Osteoblast (primary cell): ENCODE data around the gene CNPPD1. TPM values are rescaled to one million over a fixed set of nuclear protein-coding genes. Genes with fewer than 3 reads are reported as not detected.
A peak's percentile ranks its signal among the peaks of the same experiment; 100 is the strongest.

Experiments
- DNase-seq: peaks from one replicate; pipeline ENCODE4 v3.0.0; 2011; ENCODE audit warnings: low spot score, mixed read lengths; ENCODE audit not compliant: insufficient read length; ENCODE audit errors: missing footprints
- H2AFZ ChIP-seq: 2 replicates; pipeline ENCODE4 v1.6.0; 2011; ENCODE audit warnings: mild to moderate bottlenecking, low read length
- H3K27ac ChIP-seq: 2 replicates; pipeline ENCODE4 v1.5.1; 2011; ENCODE audit warnings: mild to moderate bottlenecking, low read depth, low read length, moderate library complexity
- H3K27me3 ChIP-seq: 2 replicates; pipeline ENCODE4 v1.6.0; 2012; ENCODE audit warnings: mild to moderate bottlenecking, control low read depth, inconsistent platforms, low read length, moderate library complexity; ENCODE audit not compliant: insufficient read depth
- H3K36me3 ChIP-seq: 2 replicates; pipeline ENCODE4 v1.5.1; 2011; ENCODE audit warnings: mild to moderate bottlenecking, low read length, control low read depth, moderate library complexity; ENCODE audit not compliant: insufficient read depth
- H3K4me1 ChIP-seq: 2 replicates; pipeline ENCODE4 v1.5.1; 2011; ENCODE audit warnings: mild to moderate bottlenecking, low read length, control low read depth, moderate library complexity; ENCODE audit not compliant: insufficient read depth
- H3K4me2 ChIP-seq: 2 replicates; pipeline ENCODE4 v1.6.0; 2011; ENCODE audit warnings: mild to moderate bottlenecking, low read length; ENCODE audit not compliant: insufficient read depth
- H3K4me3 ChIP-seq: fragments of 200-600 bp; sonication (generic); 3 replicates; pipeline ENCODE4 v1.5.1; 2012; ENCODE audit warnings: mild to moderate bottlenecking, low read length, inconsistent platforms; ENCODE audit not compliant: insufficient read depth
- H3K79me2 ChIP-seq: 2 replicates; pipeline ENCODE4 v1.6.0; 2012; ENCODE audit warnings: mild to moderate bottlenecking, low read length, control low read depth, inconsistent platforms; ENCODE audit not compliant: insufficient read depth
- H3K9me3 ChIP-seq: 2 replicates; pipeline ENCODE4 v1.5.1; 2011; ENCODE audit warnings: low read depth, low read length, control low read depth
- H4K20me1 ChIP-seq: 2 replicates; pipeline ENCODE4 v1.6.0; 2012; ENCODE audit warnings: mild to moderate bottlenecking, low read length, control low read depth; ENCODE audit not compliant: insufficient read depth
- CTCF ChIP-seq: IDR thresholded peaks from 2 replicates; pipeline ENCODE4 v1.5.1; 2011; ENCODE audit warnings: mild to moderate bottlenecking, low read depth, low read length, moderate library complexity; ENCODE audit errors: extremely low read depth
- total RNA-seq: library from RNA; depleted of rRNA; stranded (reverse); fragments of >200 nt; gene quantifications from 2 replicates; pipeline ENCODE4 v1.2.3, GENCODE V29; 2012

CNPPD1 gene
- total RNA-seq, 1 donor: 26.1 TPM

- Histone ChIP-seq H4K20me1 (no peaks in the 10 kb centered on the region), H3K9me3 (no peaks in the 10 kb centered on the region), H3K27me3 (no peaks in the 10 kb centered on the region), H3K27ac (no peak overlapping the region), H3K36me3 (peaks cover 8% of the 10 kb centered on the region), H3K4me2 (no peak overlapping the region), H2AFZ (no peak overlapping the region), H3K4me3 (no peak overlapping the region), H3K79me2 (no peaks in the 10 kb centered on the region), H3K4me1 (peaks cover 6% of the 10 kb centered on the region)
- no peak for DNase-seq
- TF ChIP-seq CTCF: no peak
Measured at GRCh38 chr2:219167997-219168396, 8.7 kb downstream of the CNPPD1 start.

GRCh38 chr2:219165058-219165911, 11.4 kb downstream of the CNPPD1 start:
- Histone ChIP-seq H3K36me3 (no peaks in the 10 kb centered on the region), H3K27me3 (no peaks in the 10 kb centered on the region), H3K9me3 (no peaks in the 10 kb centered on the region), H3K4me1 (peaks cover 6% of the 10 kb centered on the region), H3K27ac (no peak overlapping the region), H2AFZ (no peak overlapping the region), H3K79me2 (no peaks in the 10 kb centered on the region), H3K4me3 (no peak overlapping the region), H4K20me1 (no peaks in the 10 kb centered on the region), H3K4me2 (no peak overlapping the region)
- DNase-seq: no peak
- TF ChIP-seq CTCF: no peak

GRCh38 chr2:219163156-219163555, 13.6 kb downstream of the CNPPD1 start:
- no peak for DNase-seq
- Histone ChIP-seq H3K4me3 (no peak overlapping the region), H3K4me1 (peaks cover 21% of the 10 kb centered on the region), H4K20me1 (peaks cover 3% of the 10 kb centered on the region), H2AFZ (no peak overlapping the region), H3K27me3 (no peaks in the 10 kb centered on the region), H3K27ac (no peak overlapping the region), H3K79me2 (no peaks in the 10 kb centered on the region), H3K9me3 (no peaks in the 10 kb centered on the region), H3K36me3 (no peaks in the 10 kb centered on the region), H3K4me2 (no peak overlapping the region)
- TF ChIP-seq CTCF: no peak

GRCh38 chr2:219161097-219161496, 15.6 kb downstream of the CNPPD1 start:
- Histone ChIP-seq H3K27me3 (no peaks in the 10 kb centered on the region), H3K79me2 (no peaks in the 10 kb centered on the region), H3K4me2 (peak overlapping the region; percentile 89), H3K36me3 (no peaks in the 10 kb centered on the region), H4K20me1 (peaks cover 3% of the 10 kb centered on the region), H3K4me1 (peaks cover 24% of the 10 kb centered on the region), H3K4me3 (peak overlapping the region; percentile 87), H3K9me3 (no peaks in the 10 kb centered on the region), H3K27ac (peak overlapping the region; percentile 69), H2AFZ (peak overlapping the region; percentile 69)
- TF ChIP-seq CTCF: no peak
- no peak for DNase-seq
